C4-2B (cell line): ENCODE results near the gene ADAMTS14.
"Not testable (repeated sequence)": the region's sequence is repeated elsewhere in the genome, so short reads cannot be mapped to it uniquely, and the experiment has no call there.

Experiments used
- CTCF ChIP-seq: fragments of 450-650 bp; conservative IDR thresholded peaks from 2 replicates; pipeline ENCODE4 v1.5.1; 2017; ENCODE audit warnings: mild to moderate bottlenecking
- ZFX ChIP-seq: fragments of 450-650 bp; IDR thresholded peaks from 2 replicates; pipeline ENCODE4 v1.6.1; 2017

- not testable (repeated sequence) for TF ChIP-seq CTCF, ZFX
These were observed 32.5 kb upstream of the ADAMTS14 start for GRCh38 chr10:70639640-70640383.
